ENCODE measurements around the gene RACGAP1.

DNA sequence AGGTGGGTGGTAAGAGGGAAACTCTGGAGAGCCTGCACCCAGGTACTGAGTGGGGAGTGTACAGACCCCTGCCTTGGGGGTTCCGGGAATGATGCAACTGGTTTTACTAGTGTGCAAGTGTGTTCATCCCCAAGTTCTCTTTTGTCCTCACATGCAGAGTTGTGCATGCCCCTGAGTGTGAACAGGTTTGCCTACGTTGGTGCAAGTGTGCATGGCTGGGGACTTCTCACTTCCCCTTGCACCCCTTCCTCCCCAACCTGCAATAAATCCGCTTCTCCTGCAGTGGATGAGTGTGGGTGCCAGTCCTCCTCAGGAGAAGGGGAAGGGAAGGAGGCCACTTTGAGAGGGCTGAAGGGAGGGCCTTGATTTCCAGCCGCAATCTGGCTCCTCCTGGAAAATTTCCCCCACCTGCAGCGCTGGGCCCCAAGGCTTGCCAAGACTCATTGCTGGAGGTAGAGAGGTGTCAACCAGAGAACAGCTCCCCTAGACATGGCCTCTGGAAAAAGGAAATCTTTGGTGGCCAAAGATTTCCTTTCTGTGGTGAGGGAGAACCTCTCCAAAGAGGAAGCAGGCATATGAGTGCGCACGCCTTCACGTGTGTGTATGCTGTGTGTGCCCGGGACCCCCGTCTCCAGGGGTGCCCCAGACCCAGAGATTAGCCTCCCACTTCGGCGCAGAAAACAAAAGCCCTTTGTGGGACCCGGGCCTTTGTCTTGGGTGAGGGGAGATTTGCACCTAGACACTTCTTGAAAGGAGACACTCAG lies 69.2 kb downstream of the RACGAP1 start:
- TF ChIP-seq EZH2 (IDR thresholded peaks at IDR 0.05; ENCODE audit: insufficient read depth, poor library complexity, severe bottlenecking) = no peak
- TF ChIP-seq EZH2phosphoT487 (IDR thresholded peaks at IDR 0.05; ENCODE audit: insufficient read depth, low read depth) = no peak

Measured in GM23248 (cell line).